ENCODE results near the gene RRBP1.

Gene RRBP1

GRCh38 chr20:17621229-17621968, 60.6 kb downstream of the RRBP1 start:
- TF ChIP-seq FOXP2 (optimal IDR thresholded peaks at IDR 0.05; ENCODE audit: borderline replicate concordance, extremely low read depth, extremely low read length, insufficient read depth) (no peak), SIN3A (IDR thresholded peaks at IDR 0.05; ENCODE audit: borderline replicate concordance, insufficient read depth, low read length) (no peak), POLR2AphosphoS5 (IDR thresholded peaks at IDR 0.05; ENCODE audit: low read depth, low read length) (no peak), REST (IDR thresholded peaks at IDR 0.05; ENCODE audit: insufficient read depth in 1 of 2, low read depth in 2 of 2, low read length in 2 of 2) (no peak), TAF1 (IDR thresholded peaks at IDR 0.05; ENCODE audit: borderline replicate concordance, insufficient read depth, low read length) (no peak)

- TF ChIP-seq TAF1 (IDR thresholded peaks at IDR 0.05; ENCODE audit: borderline replicate concordance, insufficient read depth, low read length) (no peak), SIN3A (IDR thresholded peaks at IDR 0.05; ENCODE audit: borderline replicate concordance, insufficient read depth, low read length) (no peak), REST (IDR thresholded peaks at IDR 0.05; ENCODE audit: insufficient read depth in 1 of 2, low read depth in 2 of 2, low read length in 2 of 2) (no peak), FOXP2 (optimal IDR thresholded peaks at IDR 0.05; ENCODE audit: borderline replicate concordance, extremely low read depth, extremely low read length, insufficient read depth) (no peak), POLR2AphosphoS5 (IDR thresholded peaks at IDR 0.05; ENCODE audit: low read depth, low read length) (no peak)
Observed at GRCh38 chr20:17620371-17621228, 61.4 kb downstream of the RRBP1 start.

- TF ChIP-seq SIN3A (IDR thresholded peaks at IDR 0.05; ENCODE audit: borderline replicate concordance, insufficient read depth, low read length) (no peak), POLR2AphosphoS5 (IDR thresholded peaks at IDR 0.05; ENCODE audit: low read depth, low read length) (no peak), FOXP2 (optimal IDR thresholded peaks at IDR 0.05; ENCODE audit: borderline replicate concordance, extremely low read depth, extremely low read length, insufficient read depth) (no peak), TAF1 (IDR thresholded peaks at IDR 0.05; ENCODE audit: borderline replicate concordance, insufficient read depth, low read length) (no peak), REST (IDR thresholded peaks at IDR 0.05; ENCODE audit: insufficient read depth in 1 of 2, low read depth in 2 of 2, low read length in 2 of 2) (no peak)
Observed at GRCh38 chr20:17619351-17620093, 62.5 kb downstream of the RRBP1 start.

GRCh38 chr20:17618673-17619013, 63.4 kb downstream of the RRBP1 start:
- no peak for TF ChIP-seq FOXP2 (optimal IDR thresholded peaks at IDR 0.05; ENCODE audit: borderline replicate concordance, extremely low read depth, extremely low read length, insufficient read depth)
- no peak for TF ChIP-seq REST (IDR thresholded peaks at IDR 0.05; ENCODE audit: insufficient read depth in 1 of 2, low read depth in 2 of 2, low read length in 2 of 2)
- TF ChIP-seq TAF1 (IDR thresholded peaks at IDR 0.05; ENCODE audit: borderline replicate concordance, insufficient read depth, low read length): no peak
- TF ChIP-seq POLR2AphosphoS5 (IDR thresholded peaks at IDR 0.05; ENCODE audit: low read depth, low read length): no peak
- no peak for TF ChIP-seq SIN3A (IDR thresholded peaks at IDR 0.05; ENCODE audit: borderline replicate concordance, insufficient read depth, low read length)
